ENCODE measurements around the gene CTNND2.

CTNND2 gene

GRCh38 chr5:11062397-11062796, 841.8 kb downstream of the CTNND2 start:
- no peak for DNase-seq

- no peak for DNase-seq
Measured at GRCh38 chr5:11056560-11056959, 847.7 kb downstream of the CTNND2 start.

- no peak for DNase-seq
Measured at GRCh38 chr5:11054014-11054413, 850.2 kb downstream of the CTNND2 start.

- DNase-seq: no peak
Measured at GRCh38 chr5:11052871-11053270, 851.4 kb downstream of the CTNND2 start.

GRCh38 chr5:11050596-11051304, 853.5 kb downstream of the CTNND2 start:
- DNase-seq: no peak

- no peak for DNase-seq
Measured at GRCh38 chr5:11048760-11049159, 855.5 kb downstream of the CTNND2 start.

GRCh38 chr5:11047625-11048024, 856.6 kb downstream of the CTNND2 start:
- DNase-seq: no peak

GRCh38 chr5:11047030-11047429, 857.2 kb downstream of the CTNND2 start:
- DNase-seq: no peak

- no peak for DNase-seq
Measured at GRCh38 chr5:11046160-11046559, 858.1 kb downstream of the CTNND2 start.

- DNase-seq: no peak
Measured at GRCh38 chr5:11045411-11045810, 858.8 kb downstream of the CTNND2 start.

- DNase-seq: no peak
Measured at GRCh38 chr5:11044581-11044980, 859.7 kb downstream of the CTNND2 start.

GRCh38 chr5:11043881-11044280, 860.4 kb downstream of the CTNND2 start:
- DNase-seq: no peak

GRCh38 chr5:11040345-11040744, 863.9 kb downstream of the CTNND2 start:
- no peak for DNase-seq

GRCh38 chr5:11038772-11039171, 865.5 kb downstream of the CTNND2 start:
- DNase-seq: no peak

GRCh38 chr5:11037941-11038340, 866.3 kb downstream of the CTNND2 start:
- DNase-seq: no peak

GRCh38 chr5:11037080-11037479, 867.2 kb downstream of the CTNND2 start:
- no peak for DNase-seq

- no peak for DNase-seq
Measured at GRCh38 chr5:11030671-11031070, 873.6 kb downstream of the CTNND2 start.

- DNase-seq: no peak
Measured at GRCh38 chr5:11027660-11028059, 876.6 kb downstream of the CTNND2 start.

- DNase-seq: no peak
Measured at GRCh38 chr5:11026543-11026942, 877.7 kb downstream of the CTNND2 start.

- no peak for DNase-seq
Measured at GRCh38 chr5:11023945-11024344, 880.3 kb downstream of the CTNND2 start.

GRCh38 chr5:11013793-11014192, 890.5 kb downstream of the CTNND2 start:
- DNase-seq: no peak

GRCh38 chr5:11012295-11012694, 892.0 kb downstream of the CTNND2 start:
- DNase-seq: no peak

- DNase-seq: no peak
Measured at GRCh38 chr5:11010429-11011210, 893.6 kb downstream of the CTNND2 start.

- no peak for DNase-seq
Measured at GRCh38 chr5:11009576-11009975, 894.7 kb downstream of the CTNND2 start.

Measured in activated CD4-positive, alpha-beta T cell treated with anti-CD3 and anti-CD28 coated beads for 1 hour (primary cell).